Measurements from ENCODE around the gene SELENOO. TPM values are rescaled to one million over a fixed set of nuclear protein-coding genes. Genes with fewer than 3 reads are reported as not detected.

The SELENOO gene
- total and polyA plus RNA-seq, 2 of the 13 experiments (the other 11 are each of a cell fraction or from before 2014, with no cell fraction given): 14.4 to 19.0 TPM

DNA sequence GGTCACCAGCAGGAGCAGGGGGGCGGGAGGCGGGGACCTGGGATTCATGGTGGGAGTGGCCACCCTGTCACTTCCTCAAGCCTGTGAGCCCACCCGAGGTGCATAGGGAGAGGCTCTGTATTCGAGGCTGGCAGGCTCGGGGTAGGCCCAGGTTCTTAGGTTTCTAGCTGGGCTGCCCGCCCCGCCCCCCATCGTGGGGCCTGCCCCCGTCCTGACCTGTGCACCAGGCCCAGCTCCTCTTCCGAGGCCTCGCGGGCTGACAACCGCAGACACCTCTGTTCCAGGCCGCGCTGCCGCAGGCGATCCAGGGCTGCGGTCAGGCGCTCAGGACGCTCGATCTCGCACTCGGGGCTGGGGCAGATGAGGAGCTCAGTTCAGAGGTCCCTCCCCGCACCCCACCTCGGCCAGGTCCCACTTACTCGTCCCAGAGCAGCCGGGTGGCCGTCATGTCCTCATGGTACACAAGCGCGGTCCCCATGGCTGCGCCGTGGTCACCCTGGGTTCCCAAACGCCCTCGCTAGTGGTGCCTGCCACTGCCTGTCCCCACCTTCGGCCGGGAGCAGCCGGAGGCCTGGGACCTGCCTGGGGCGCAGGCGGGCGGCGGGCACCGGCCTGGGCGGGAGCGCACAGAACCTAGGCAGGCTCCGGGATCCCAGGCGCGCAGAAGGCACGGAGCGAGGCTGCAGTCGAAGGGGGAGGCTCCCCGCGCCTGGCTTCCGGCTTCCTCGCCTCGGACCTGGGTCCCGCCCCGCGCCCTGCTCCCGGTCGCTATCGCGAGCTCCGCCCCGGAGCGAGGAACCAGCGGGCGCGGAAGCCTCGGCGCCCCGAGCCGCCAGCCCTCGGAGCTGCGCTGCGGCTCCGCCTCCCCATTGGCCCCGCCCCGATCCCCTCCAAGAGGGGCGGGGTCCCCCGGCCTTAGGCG is 50.0 kb downstream of the SELENOO start, which contains the start of gene HDAC10 (continued):
- TF ChIP-seq ZBTB2 (CRISPR knock-in tag; IDR thresholded peaks at IDR 0.05; ENCODE audit: low read depth) (peak; percentile 78), CHD2 (IDR thresholded peaks at IDR 0.05; ENCODE audit: low read depth, low read length) (peak; percentile 95), ZNF343 (CRISPR knock-in tag; IDR thresholded peaks at IDR 0.05) (0 out of 2 replicates have a peak, but pooled peaks have one; percentile 79), NR3C1 (CRISPR knock-in tag; IDR thresholded peaks at IDR 0.05) (no peak), ZNF12 (CRISPR knock-in tag; IDR thresholded peaks at IDR 0.05) (0 out of 2 replicates have a peak, but pooled peaks have one; percentile 14), SMAD3 (CRISPR knock-in tag; IDR thresholded peaks at IDR 0.05) (no peak), ZNF800 (CRISPR knock-in tag; IDR thresholded peaks at IDR 0.05) (peak; percentile 96), ZNF567 (CRISPR knock-in tag; IDR thresholded peaks at IDR 0.05; ENCODE audit: borderline replicate concordance) (0 out of 2 replicates have a peak, but pooled peaks have one; percentile 57)
- TF ChIP-seq, protein P1, sequence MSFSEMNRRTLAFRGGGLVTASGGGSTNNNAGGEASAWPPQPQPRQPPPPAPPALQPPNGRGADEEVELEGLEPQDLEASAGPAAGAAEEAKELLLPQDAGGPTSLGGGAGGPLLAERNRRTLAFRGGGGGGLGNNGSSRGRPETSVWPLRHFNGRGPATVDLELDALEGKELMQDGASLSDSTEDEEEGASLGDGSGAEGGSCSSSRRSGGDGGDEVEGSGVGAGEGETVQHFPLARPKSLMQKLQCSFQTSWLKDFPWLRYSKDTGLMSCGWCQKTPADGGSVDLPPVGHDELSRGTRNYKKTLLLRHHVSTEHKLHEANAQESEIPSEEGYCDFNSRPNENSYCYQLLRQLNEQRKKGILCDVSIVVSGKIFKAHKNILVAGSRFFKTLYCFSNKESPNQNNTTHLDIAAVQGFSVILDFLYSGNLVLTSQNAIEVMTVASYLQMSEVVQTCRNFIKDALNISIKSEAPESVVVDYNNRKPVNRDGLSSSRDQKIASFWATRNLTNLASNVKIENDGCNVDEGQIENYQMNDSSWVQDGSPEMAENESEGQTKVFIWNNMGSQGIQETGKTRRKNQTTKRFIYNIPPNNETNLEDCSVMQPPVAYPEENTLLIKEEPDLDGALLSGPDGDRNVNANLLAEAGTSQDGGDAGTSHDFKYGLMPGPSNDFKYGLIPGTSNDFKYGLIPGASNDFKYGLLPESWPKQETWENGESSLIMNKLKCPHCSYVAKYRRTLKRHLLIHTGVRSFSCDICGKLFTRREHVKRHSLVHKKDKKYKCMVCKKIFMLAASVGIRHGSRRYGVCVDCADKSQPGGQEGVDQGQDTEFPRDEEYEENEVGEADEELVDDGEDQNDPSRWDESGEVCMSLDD (CRISPR knock-in tag; IDR thresholded peaks at IDR 0.05; ENCODE audit: borderline replicate concordance): peak; percentile 26; the same call in 1 of the 2 replicates
- TF ChIP-seq, protein P2, sequence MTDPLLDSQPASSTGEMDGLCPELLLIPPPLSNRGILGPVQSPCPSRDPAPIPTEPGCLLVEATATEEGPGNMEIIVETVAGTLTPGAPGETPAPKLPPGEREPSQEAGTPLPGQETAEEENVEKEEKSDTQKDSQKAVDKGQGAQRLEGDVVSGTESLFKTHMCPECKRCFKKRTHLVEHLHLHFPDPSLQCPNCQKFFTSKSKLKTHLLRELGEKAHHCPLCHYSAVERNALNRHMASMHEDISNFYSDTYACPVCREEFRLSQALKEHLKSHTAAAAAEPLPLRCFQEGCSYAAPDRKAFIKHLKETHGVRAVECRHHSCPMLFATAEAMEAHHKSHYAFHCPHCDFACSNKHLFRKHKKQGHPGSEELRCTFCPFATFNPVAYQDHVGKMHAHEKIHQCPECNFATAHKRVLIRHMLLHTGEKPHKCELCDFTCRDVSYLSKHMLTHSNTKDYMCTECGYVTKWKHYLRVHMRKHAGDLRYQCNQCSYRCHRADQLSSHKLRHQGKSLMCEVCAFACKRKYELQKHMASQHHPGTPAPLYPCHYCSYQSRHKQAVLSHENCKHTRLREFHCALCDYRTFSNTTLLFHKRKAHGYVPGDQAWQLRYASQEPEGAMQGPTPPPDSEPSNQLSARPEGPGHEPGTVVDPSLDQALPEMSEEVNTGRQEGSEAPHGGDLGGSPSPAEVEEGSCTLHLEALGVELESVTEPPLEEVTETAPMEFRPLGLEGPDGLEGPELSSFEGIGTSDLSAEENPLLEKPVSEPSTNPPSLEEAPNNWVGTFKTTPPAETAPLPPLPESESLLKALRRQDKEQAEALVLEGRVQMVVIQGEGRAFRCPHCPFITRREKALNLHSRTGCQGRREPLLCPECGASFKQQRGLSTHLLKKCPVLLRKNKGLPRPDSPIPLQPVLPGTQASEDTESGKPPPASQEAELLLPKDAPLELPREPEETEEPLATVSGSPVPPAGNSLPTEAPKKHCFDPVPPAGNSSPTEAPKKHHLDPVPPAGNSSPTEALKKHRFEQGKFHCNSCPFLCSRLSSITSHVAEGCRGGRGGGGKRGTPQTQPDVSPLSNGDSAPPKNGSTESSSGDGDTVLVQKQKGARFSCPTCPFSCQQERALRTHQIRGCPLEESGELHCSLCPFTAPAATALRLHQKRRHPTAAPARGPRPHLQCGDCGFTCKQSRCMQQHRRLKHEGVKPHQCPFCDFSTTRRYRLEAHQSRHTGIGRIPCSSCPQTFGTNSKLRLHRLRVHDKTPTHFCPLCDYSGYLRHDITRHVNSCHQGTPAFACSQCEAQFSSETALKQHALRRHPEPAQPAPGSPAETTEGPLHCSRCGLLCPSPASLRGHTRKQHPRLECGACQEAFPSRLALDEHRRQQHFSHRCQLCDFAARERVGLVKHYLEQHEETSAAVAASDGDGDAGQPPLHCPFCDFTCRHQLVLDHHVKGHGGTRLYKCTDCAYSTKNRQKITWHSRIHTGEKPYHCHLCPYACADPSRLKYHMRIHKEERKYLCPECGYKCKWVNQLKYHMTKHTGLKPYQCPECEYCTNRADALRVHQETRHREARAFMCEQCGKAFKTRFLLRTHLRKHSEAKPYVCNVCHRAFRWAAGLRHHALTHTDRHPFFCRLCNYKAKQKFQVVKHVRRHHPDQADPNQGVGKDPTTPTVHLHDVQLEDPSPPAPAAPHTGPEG (CRISPR knock-in tag; IDR thresholded peaks at IDR 0.05): no peak

Measured in HepG2 (cell line).